PFSK-1 (cell line): ENCODE measurements around the gene BTAF1.

ENCODE experiments used
- POLR2AphosphoS5 ChIP-seq: IDR thresholded peaks from 2 replicates; pipeline ENCODE4 v1.6.1; 2012; ENCODE audit warnings: low read depth, mild to moderate bottlenecking, control low read depth, low read length, moderate library complexity
- SIN3A ChIP-seq: IDR thresholded peaks from 2 replicates; pipeline ENCODE4 v1.6.1; 2012; ENCODE audit warnings: mild to moderate bottlenecking, low read length, moderate library complexity, borderline replicate concordance; ENCODE audit not compliant: insufficient read depth

- TF ChIP-seq POLR2AphosphoS5 (no peak), SIN3A (no peak)
These were observed 12.3 kb downstream of the BTAF1 start for GRCh38 chr10:91935886-91936285.
